ENCODE data around the gene STAB2. TPM values are rescaled to one million over a fixed set of nuclear protein-coding genes. Genes with fewer than 3 reads are reported as not detected.
"Not testable (repeated sequence)": the region's sequence is repeated elsewhere in the genome, so short reads cannot be mapped to it uniquely, and the experiment has no call there.

Gene STAB2
- total and polyA plus RNA-seq, 2 donors: 0.08 to 16.4 TPM

GRCh38 chr12:103642240-103642864 lies 55.3 kb downstream of the STAB2 start:
- WGBS: 55% methylated on average over 3 of the region's 3 CpGs
- no peaks in the 10 kb centered on the region for H3K36me3 ChIP-seq (ENCODE audit: insufficient read depth)
- no peak overlapping the region for H3K27ac ChIP-seq (ENCODE audit: low read depth)
- DNase-seq (ENCODE audit: extremely low spot score): no peak
- no peak overlapping the region for H3K4me3 ChIP-seq (ENCODE audit: low read depth, low read length)
- no peaks in the 10 kb centered on the region for H3K4me1 ChIP-seq (ENCODE audit: insufficient read depth)

GRCh38 chr12:103645202-103645601 lies 58.1 kb downstream of the STAB2 start:
- Histone ChIP-seq H3K4me3 (ENCODE audit: low read depth, low read length) (no peak overlapping the region), H3K27ac (ENCODE audit: low read depth) (no peak overlapping the region), H3K4me1 (ENCODE audit: insufficient read depth) (no peaks in the 10 kb centered on the region), H3K36me3 (ENCODE audit: insufficient read depth) (no peaks in the 10 kb centered on the region)
- DNase-seq (ENCODE audit: extremely low spot score): no peak
- WGBS: 24% methylated on average over 1 of the region's 1 CpG

- no peak overlapping the region for H3K27ac ChIP-seq (ENCODE audit: low read depth)
- DNase-seq (ENCODE audit: extremely low spot score): no peak
- no peaks in the 10 kb centered on the region for H3K4me1 ChIP-seq (ENCODE audit: insufficient read depth)
- 17% methylated on average over 2 of the region's 2 CpGs for WGBS
- H3K36me3 ChIP-seq (ENCODE audit: insufficient read depth): no peaks in the 10 kb centered on the region
- no peak overlapping the region for H3K4me3 ChIP-seq (ENCODE audit: low read depth, low read length)
Measured at GRCh38 chr12:103647267-103647666, 60.2 kb downstream of the STAB2 start.

GRCh38 chr12:103652808-103653207 lies 65.7 kb downstream of the STAB2 start:
- no peak overlapping the region for H3K27ac ChIP-seq (ENCODE audit: low read depth)
- no peaks in the 10 kb centered on the region for H3K4me1 ChIP-seq (ENCODE audit: insufficient read depth)
- H3K4me3 ChIP-seq (ENCODE audit: low read depth, low read length): no peak overlapping the region
- DNase-seq (ENCODE audit: extremely low spot score): no peak
- H3K36me3 ChIP-seq (ENCODE audit: insufficient read depth): peaks cover 1% of the 10 kb centered on the region

- WGBS: 90% methylated on average over 3 of the region's 3 CpGs
- not testable (repeated sequence) for H3K36me3 ChIP-seq (ENCODE audit: insufficient read depth); H3K27ac ChIP-seq (ENCODE audit: low read depth); DNase-seq (ENCODE audit: extremely low spot score); H3K4me3 ChIP-seq (ENCODE audit: low read depth, low read length); H3K4me1 ChIP-seq (ENCODE audit: insufficient read depth)
Measured at GRCh38 chr12:103653568-103654173, 66.6 kb downstream of the STAB2 start.

GRCh38 chr12:103654816-103655215 lies 67.7 kb downstream of the STAB2 start:
- WGBS: 73% methylated on average over 3 of the region's 3 CpGs
- H3K36me3 ChIP-seq (ENCODE audit: insufficient read depth): peaks cover 1% of the 10 kb centered on the region
- no peak for DNase-seq (ENCODE audit: extremely low spot score)
- no peak overlapping the region for H3K27ac ChIP-seq (ENCODE audit: low read depth)
- no peaks in the 10 kb centered on the region for H3K4me1 ChIP-seq (ENCODE audit: insufficient read depth)
- H3K4me3 ChIP-seq (ENCODE audit: low read depth, low read length): no peak overlapping the region

GRCh38 chr12:103656291-103656690 lies 69.2 kb downstream of the STAB2 start:
- Histone ChIP-seq H3K4me3 (ENCODE audit: low read depth, low read length) (no peak overlapping the region), H3K27ac (ENCODE audit: low read depth) (no peak overlapping the region), H3K36me3 (ENCODE audit: insufficient read depth) (peaks cover 1% of the 10 kb centered on the region), H3K4me1 (ENCODE audit: insufficient read depth) (no peaks in the 10 kb centered on the region)
- WGBS: 89% methylated on average over 1 of the region's 1 CpG
- DNase-seq (ENCODE audit: extremely low spot score): no peak

GRCh38 chr12:103657331-103657730 lies 70.3 kb downstream of the STAB2 start:
- no peak for DNase-seq (ENCODE audit: extremely low spot score)
- WGBS: 9% methylated on average over 2 of the region's 2 CpGs
- H3K4me3 ChIP-seq (ENCODE audit: low read depth, low read length): no peak overlapping the region
- H3K36me3 ChIP-seq (ENCODE audit: insufficient read depth): peaks cover 1% of the 10 kb centered on the region
- no peak overlapping the region for H3K27ac ChIP-seq (ENCODE audit: low read depth)
- no peaks in the 10 kb centered on the region for H3K4me1 ChIP-seq (ENCODE audit: insufficient read depth)

- no peak for DNase-seq (ENCODE audit: extremely low spot score)
- Histone ChIP-seq H3K4me1 (ENCODE audit: insufficient read depth) (no peaks in the 10 kb centered on the region), H3K36me3 (ENCODE audit: insufficient read depth) (no peaks in the 10 kb centered on the region), H3K4me3 (ENCODE audit: low read depth, low read length) (no peak overlapping the region), H3K27ac (ENCODE audit: low read depth) (no peak overlapping the region)
- 88% methylated on average over 2 of the region's 2 CpGs for WGBS
Measured at GRCh38 chr12:103664626-103665025, 77.6 kb downstream of the STAB2 start.

GRCh38 chr12:103665971-103666370 lies 78.9 kb downstream of the STAB2 start:
- WGBS: 35% methylated on average over 5 of the region's 5 CpGs
- no peaks in the 10 kb centered on the region for H3K4me1 ChIP-seq (ENCODE audit: insufficient read depth)
- H3K4me3 ChIP-seq (ENCODE audit: low read depth, low read length): no peak overlapping the region
- no peak overlapping the region for H3K27ac ChIP-seq (ENCODE audit: low read depth)
- DNase-seq (ENCODE audit: extremely low spot score): no peak
- H3K36me3 ChIP-seq (ENCODE audit: insufficient read depth): no peaks in the 10 kb centered on the region

GRCh38 chr12:103667125-103667524 lies 80.1 kb downstream of the STAB2 start:
- H3K4me3 ChIP-seq (ENCODE audit: low read depth, low read length): no peak overlapping the region
- H3K4me1 ChIP-seq (ENCODE audit: insufficient read depth): no peaks in the 10 kb centered on the region
- 56% methylated on average over 2 of the region's 2 CpGs for WGBS
- H3K27ac ChIP-seq (ENCODE audit: low read depth): no peak overlapping the region
- no peaks in the 10 kb centered on the region for H3K36me3 ChIP-seq (ENCODE audit: insufficient read depth)
- no peak for DNase-seq (ENCODE audit: extremely low spot score)

- DNase-seq (ENCODE audit: extremely low spot score): no peak
- no peaks in the 10 kb centered on the region for H3K36me3 ChIP-seq (ENCODE audit: insufficient read depth)
- H3K27ac ChIP-seq (ENCODE audit: low read depth): no peak overlapping the region
- no peaks in the 10 kb centered on the region for H3K4me1 ChIP-seq (ENCODE audit: insufficient read depth)
- WGBS: 92% methylated on average over 8 of the region's 8 CpGs
- H3K4me3 ChIP-seq (ENCODE audit: low read depth, low read length): no peak overlapping the region
Measured at GRCh38 chr12:103668520-103668919, 81.4 kb downstream of the STAB2 start.

GRCh38 chr12:103671367-103671766 lies 84.3 kb downstream of the STAB2 start:
- H3K4me3 ChIP-seq (ENCODE audit: low read depth, low read length): no peak overlapping the region
- no peaks in the 10 kb centered on the region for H3K36me3 ChIP-seq (ENCODE audit: insufficient read depth)
- 95% methylated on average over 1 of the region's 1 CpG for WGBS
- H3K27ac ChIP-seq (ENCODE audit: low read depth): no peak overlapping the region
- no peak for DNase-seq (ENCODE audit: extremely low spot score)
- no peaks in the 10 kb centered on the region for H3K4me1 ChIP-seq (ENCODE audit: insufficient read depth)

- Histone ChIP-seq H3K4me3 (ENCODE audit: low read depth, low read length) (no peak overlapping the region), H3K27ac (ENCODE audit: low read depth) (no peak overlapping the region), H3K36me3 (ENCODE audit: insufficient read depth) (no peaks in the 10 kb centered on the region), H3K4me1 (ENCODE audit: insufficient read depth) (no peaks in the 10 kb centered on the region)
- no peak for DNase-seq (ENCODE audit: extremely low spot score)
- 82% methylated on average over 10 of the region's 10 CpGs for WGBS
Measured at GRCh38 chr12:103672401-103673119, 85.5 kb downstream of the STAB2 start.

Data from urinary bladder (tissue), 4 donors.